Memory B cell (primary cell): ENCODE data around the gene ADAP1.

Source experiments
- ATAC-seq: fragments of 150-1000 bp; cut with Tn5 transposase; 2 replicates; pipeline ENCODE4 v1.10.0; 2021; ENCODE audit warnings: low read depth, mild to moderate bottlenecking, moderate library complexity
- DNase-seq, 2 donors: peaks; one replicate each; pipeline ENCODE4 v3.0.0; 2022; ENCODE audit warnings: low spot score in 2 of 2
- H3K27ac Mint-ChIP-seq: one replicate; pipeline ENCODE4 v1.8.0; 2022; ENCODE audit warnings: mild to moderate bottlenecking, moderate library complexity, mixed read lengths
- H3K27me3 Mint-ChIP-seq: one replicate; pipeline ENCODE4 v1.8.0; 2022; ENCODE audit warnings: mixed read lengths
- H3K36me3 Mint-ChIP-seq: one replicate; pipeline ENCODE4 v1.8.0; 2022; ENCODE audit warnings: mild to moderate bottlenecking, mixed read lengths
- H3K4me1 Mint-ChIP-seq: one replicate; pipeline ENCODE4 v1.8.0; 2022; ENCODE audit warnings: mixed read lengths
- H3K4me3 Mint-ChIP-seq: one replicate; pipeline ENCODE4 v1.8.0; 2022; ENCODE audit warnings: mild to moderate bottlenecking, moderate library complexity, mixed read lengths
- H3K9me3 Mint-ChIP-seq: one replicate; pipeline ENCODE4 v1.8.0; 2022; ENCODE audit warnings: mixed read lengths

ADAP1 gene

GRCh38 chr7:895451-896052 is 58.9 kb downstream of the ADAP1 start:
- no peak for ATAC-seq
- no peaks in the 10 kb centered on the region for H3K27me3 Mint-ChIP-seq
- H3K36me3 Mint-ChIP-seq, result peaks cover 25% of the 10 kb centered on the region
- peaks cover 8% of the 10 kb centered on the region for H3K4me1 Mint-ChIP-seq
- no peak overlapping the region for H3K27ac Mint-ChIP-seq
- DNase-seq, result no peak
- H3K9me3 Mint-ChIP-seq, result no peaks in the 10 kb centered on the region
- no peak overlapping the region for H3K4me3 Mint-ChIP-seq

- H3K36me3 Mint-ChIP-seq, result peaks cover 25% of the 10 kb centered on the region
- no peaks in the 10 kb centered on the region for H3K9me3 Mint-ChIP-seq
- ATAC-seq (no peak), DNase-seq (no peak)
- H3K4me3 Mint-ChIP-seq, result no peak overlapping the region
- H3K27ac Mint-ChIP-seq, result no peak overlapping the region
- no peaks in the 10 kb centered on the region for H3K27me3 Mint-ChIP-seq
- peaks cover 8% of the 10 kb centered on the region for H3K4me1 Mint-ChIP-seq
Measured at GRCh38 chr7:894927-895450, 59.5 kb downstream of the ADAP1 start.

GRCh38 chr7:894164-894867 is 60.2 kb downstream of the ADAP1 start:
- ATAC-seq (no peak), DNase-seq (no peak)
- Mint-ChIP-seq H3K27me3 (no peaks in the 10 kb centered on the region), H3K4me1 (peaks cover 8% of the 10 kb centered on the region), H3K27ac (no peak overlapping the region), H3K4me3 (no peak overlapping the region), H3K36me3 (peaks cover 25% of the 10 kb centered on the region), H3K9me3 (no peaks in the 10 kb centered on the region)

GRCh38 chr7:893686-894085 is 60.8 kb downstream of the ADAP1 start:
- no peak for DNase-seq
- no peaks in the 10 kb centered on the region for H3K27me3 Mint-ChIP-seq
- H3K9me3 Mint-ChIP-seq, result no peaks in the 10 kb centered on the region
- peaks cover 8% of the 10 kb centered on the region for H3K4me1 Mint-ChIP-seq
- H3K27ac Mint-ChIP-seq, result no peak overlapping the region
- ATAC-seq, result no peak
- H3K36me3 Mint-ChIP-seq, result peaks cover 28% of the 10 kb centered on the region
- H3K4me3 Mint-ChIP-seq, result no peak overlapping the region

GRCh38 chr7:892648-893593 is 61.6 kb downstream of the ADAP1 start:
- DNase-seq, result no peak
- Mint-ChIP-seq H3K4me1 (peaks cover 8% of the 10 kb centered on the region), H3K9me3 (no peaks in the 10 kb centered on the region), H3K27ac (peak overlapping the region; percentile 9), H3K27me3 (no peaks in the 10 kb centered on the region), H3K4me3 (no peak overlapping the region), H3K36me3 (peaks cover 28% of the 10 kb centered on the region)
- no peak for ATAC-seq

GRCh38 chr7:891805-892204 is 62.7 kb downstream of the ADAP1 start:
- no peak for DNase-seq
- H3K4me3 Mint-ChIP-seq, result no peak overlapping the region
- no peaks in the 10 kb centered on the region for H3K27me3 Mint-ChIP-seq
- H3K27ac Mint-ChIP-seq, result no peak overlapping the region
- H3K4me1 Mint-ChIP-seq, result peaks cover 8% of the 10 kb centered on the region
- ATAC-seq, result no peak
- no peaks in the 10 kb centered on the region for H3K9me3 Mint-ChIP-seq
- peaks cover 30% of the 10 kb centered on the region for H3K36me3 Mint-ChIP-seq

GRCh38 chr7:891291-891690 is 63.2 kb downstream of the ADAP1 start:
- DNase-seq (no peak), ATAC-seq (no peak)
- Mint-ChIP-seq H3K36me3 (peaks cover 29% of the 10 kb centered on the region), H3K27me3 (no peaks in the 10 kb centered on the region), H3K4me3 (no peak overlapping the region), H3K9me3 (no peaks in the 10 kb centered on the region), H3K27ac (no peak overlapping the region), H3K4me1 (peaks cover 8% of the 10 kb centered on the region)

- no peak overlapping the region for H3K4me3 Mint-ChIP-seq
- H3K27ac Mint-ChIP-seq, result no peak overlapping the region
Measured at GRCh38 chr7:890868-891267, 63.6 kb downstream of the ADAP1 start.

GRCh38 chr7:889391-889790 is 65.1 kb downstream of the ADAP1 start:
- ATAC-seq (no peak), DNase-seq (no peak)
- Mint-ChIP-seq H3K36me3 (peaks cover 21% of the 10 kb centered on the region), H3K4me1 (peaks cover 8% of the 10 kb centered on the region), H3K4me3 (no peak overlapping the region), H3K27ac (no peak overlapping the region), H3K27me3 (no peaks in the 10 kb centered on the region), H3K9me3 (no peaks in the 10 kb centered on the region)

More at GRCh38 chr7:890868-891267, 63.6 kb downstream of the ADAP1 start:
- ATAC-seq (no peak), DNase-seq (no peak)
- Mint-ChIP-seq H3K4me1 (peaks cover 8% of the 10 kb centered on the region), H3K27me3 (no peaks in the 10 kb centered on the region), H3K36me3 (peaks cover 25% of the 10 kb centered on the region), H3K9me3 (no peaks in the 10 kb centered on the region)

- DNase-seq (no peak), ATAC-seq (no peak)
- H3K4me3 Mint-ChIP-seq, result no peak overlapping the region
- no peaks in the 10 kb centered on the region for H3K9me3 Mint-ChIP-seq
- H3K27me3 Mint-ChIP-seq, result no peaks in the 10 kb centered on the region
- peaks cover 8% of the 10 kb centered on the region for H3K4me1 Mint-ChIP-seq
- no peak overlapping the region for H3K27ac Mint-ChIP-seq
- peaks cover 20% of the 10 kb centered on the region for H3K36me3 Mint-ChIP-seq
Measured at GRCh38 chr7:889025-889390, 65.5 kb downstream of the ADAP1 start.

- peaks cover 19% of the 10 kb centered on the region for H3K36me3 Mint-ChIP-seq
- no peak overlapping the region for H3K4me3 Mint-ChIP-seq
- ATAC-seq, result no peak
- no peak for DNase-seq
- no peaks in the 10 kb centered on the region for H3K9me3 Mint-ChIP-seq
- H3K4me1 Mint-ChIP-seq, result peaks cover 8% of the 10 kb centered on the region
- no peaks in the 10 kb centered on the region for H3K27me3 Mint-ChIP-seq
- no peak overlapping the region for H3K27ac Mint-ChIP-seq
Measured at GRCh38 chr7:888081-889024, 66.1 kb downstream of the ADAP1 start.

GRCh38 chr7:887488-887820 is 67.0 kb downstream of the ADAP1 start:
- ATAC-seq, result no peak
- no peaks in the 10 kb centered on the region for H3K9me3 Mint-ChIP-seq
- H3K27me3 Mint-ChIP-seq, result no peaks in the 10 kb centered on the region
- no peak for DNase-seq
- no peak overlapping the region for H3K27ac Mint-ChIP-seq
- peaks cover 5% of the 10 kb centered on the region for H3K4me1 Mint-ChIP-seq
- peaks cover 10% of the 10 kb centered on the region for H3K36me3 Mint-ChIP-seq
- H3K4me3 Mint-ChIP-seq, result no peak overlapping the region

GRCh38 chr7:886626-887487 is 67.6 kb downstream of the ADAP1 start:
- Mint-ChIP-seq H3K4me3 (no peak overlapping the region), H3K4me1 (peaks cover 3% of the 10 kb centered on the region), H3K9me3 (no peaks in the 10 kb centered on the region), H3K36me3 (peaks cover 9% of the 10 kb centered on the region), H3K27ac (no peak overlapping the region), H3K27me3 (no peaks in the 10 kb centered on the region)
- ATAC-seq, result no peak
- DNase-seq, result no peak
